ENCODE data around the gene CIZ1. TPM values are rescaled to one million over a fixed set of nuclear protein-coding genes. Genes with fewer than 3 reads are reported as not detected.
"Not testable (repeated sequence)": the region's sequence is repeated elsewhere in the genome, so short reads cannot be mapped to it uniquely, and the experiment has no call there.

CIZ1 gene
- total RNA-seq, 1 donor from 2014 or later = 69.4 TPM

DNA sequence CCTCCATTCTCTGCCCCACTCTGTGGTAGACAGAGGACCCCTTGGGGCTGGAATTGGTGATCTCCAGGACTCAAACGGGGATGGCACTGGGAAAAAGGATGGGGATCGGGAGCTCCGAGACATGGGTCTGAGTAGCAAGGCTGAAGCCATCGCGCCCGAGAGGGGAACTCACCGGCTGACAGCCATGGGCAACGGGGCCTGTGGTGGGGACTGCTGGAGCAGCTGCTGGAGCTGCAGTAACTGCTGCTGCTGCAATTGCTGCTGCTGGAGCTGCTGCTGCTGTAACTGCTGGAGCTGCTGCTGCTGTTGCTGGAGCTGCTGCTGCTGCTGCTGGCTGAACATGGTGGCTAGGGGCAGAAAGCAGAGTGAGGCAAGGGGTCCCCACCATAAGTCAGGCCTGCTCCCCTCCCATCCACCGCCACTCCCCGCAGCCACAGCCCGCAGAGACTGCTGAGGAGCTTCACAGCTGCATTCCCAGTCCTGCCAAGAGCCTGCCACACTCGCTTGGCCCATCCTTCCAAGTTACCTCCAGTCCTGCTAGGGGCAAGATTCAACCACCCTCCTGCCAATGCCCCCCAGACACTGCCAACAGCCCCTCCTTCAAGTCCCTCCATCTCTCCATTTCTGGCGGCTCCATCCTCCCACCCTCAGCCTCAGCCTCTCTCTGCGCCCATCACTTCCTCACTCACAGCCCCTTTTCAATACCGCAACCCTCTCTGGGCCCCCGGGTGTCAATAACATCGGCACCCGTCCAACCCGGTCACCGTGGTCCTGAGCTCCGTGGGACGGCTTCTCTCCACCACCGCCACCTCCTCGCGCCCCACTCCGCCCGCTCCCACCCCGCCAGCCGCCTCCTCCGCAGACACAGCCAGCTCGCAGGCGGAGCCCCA lies 611 bp downstream of the CIZ1 start:
- DNase-seq (ENCODE audit: extremely low read depth, low read depth, low spot score) = no peak

DNA sequence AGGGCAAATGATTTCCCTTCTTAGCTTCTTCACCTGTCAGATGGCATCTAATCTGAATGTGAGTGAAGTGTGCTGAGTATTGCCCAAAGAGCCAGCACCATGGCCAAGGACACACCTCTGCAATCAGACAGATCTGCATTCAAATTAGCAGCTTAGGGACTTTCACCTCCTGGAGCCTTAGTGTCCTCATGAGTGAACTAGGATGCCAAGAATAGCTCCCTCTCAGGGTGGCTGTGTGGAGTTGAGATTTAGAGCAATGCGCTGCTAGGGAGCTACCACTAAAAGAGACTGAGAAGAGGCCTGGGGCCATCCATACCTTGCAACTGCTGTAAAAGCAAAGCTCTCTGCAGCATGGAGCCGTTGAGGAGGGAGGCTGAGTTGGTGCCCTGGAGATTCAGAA lies 1.4 kb downstream of the CIZ1 start:
- DNase-seq (ENCODE audit: extremely low read depth, low read depth, low spot score) = no peak

DNA sequence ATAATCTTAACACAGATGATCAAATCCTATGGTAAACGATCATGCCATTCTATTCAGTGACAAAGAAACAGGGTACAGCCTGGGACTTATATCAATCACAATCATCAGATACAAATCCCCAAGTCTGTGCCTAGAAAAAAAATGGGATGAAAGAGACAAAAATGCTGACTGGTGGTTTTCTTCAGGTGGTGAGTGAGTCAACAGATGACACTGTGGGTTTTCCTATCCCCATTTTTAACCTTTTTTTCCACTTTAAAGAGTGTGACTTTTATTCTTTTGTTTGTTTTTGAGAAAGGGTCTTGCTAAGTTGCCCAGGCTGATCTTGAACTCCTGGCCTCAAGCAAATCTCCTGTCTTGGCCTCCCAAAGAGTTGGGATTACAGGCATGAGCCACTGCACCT lies 3.2 kb downstream of the CIZ1 start:
- no peak for DNase-seq (ENCODE audit: extremely low read depth, low read depth, low spot score)

DNA sequence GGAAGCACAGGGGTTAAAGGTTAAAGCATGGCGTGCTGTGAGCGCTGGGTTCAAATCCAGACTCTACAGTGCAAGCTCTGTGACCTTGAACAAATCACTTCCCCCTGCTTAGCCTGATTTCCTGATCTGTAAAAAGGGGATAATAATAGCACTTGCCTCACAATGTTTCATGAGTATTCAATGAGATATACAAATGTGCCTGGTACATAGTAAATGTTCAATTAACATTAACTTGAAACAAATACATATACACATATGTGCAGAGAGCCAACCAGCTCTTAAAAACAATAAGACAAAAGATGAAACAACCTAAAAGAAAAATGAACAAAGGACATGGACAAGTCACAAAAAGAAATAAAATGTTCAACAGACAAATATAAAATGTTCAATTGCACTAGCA lies 4.0 kb downstream of the CIZ1 start:
- DNase-seq (ENCODE audit: extremely low read depth, low read depth, low spot score) = no peak

DNA sequence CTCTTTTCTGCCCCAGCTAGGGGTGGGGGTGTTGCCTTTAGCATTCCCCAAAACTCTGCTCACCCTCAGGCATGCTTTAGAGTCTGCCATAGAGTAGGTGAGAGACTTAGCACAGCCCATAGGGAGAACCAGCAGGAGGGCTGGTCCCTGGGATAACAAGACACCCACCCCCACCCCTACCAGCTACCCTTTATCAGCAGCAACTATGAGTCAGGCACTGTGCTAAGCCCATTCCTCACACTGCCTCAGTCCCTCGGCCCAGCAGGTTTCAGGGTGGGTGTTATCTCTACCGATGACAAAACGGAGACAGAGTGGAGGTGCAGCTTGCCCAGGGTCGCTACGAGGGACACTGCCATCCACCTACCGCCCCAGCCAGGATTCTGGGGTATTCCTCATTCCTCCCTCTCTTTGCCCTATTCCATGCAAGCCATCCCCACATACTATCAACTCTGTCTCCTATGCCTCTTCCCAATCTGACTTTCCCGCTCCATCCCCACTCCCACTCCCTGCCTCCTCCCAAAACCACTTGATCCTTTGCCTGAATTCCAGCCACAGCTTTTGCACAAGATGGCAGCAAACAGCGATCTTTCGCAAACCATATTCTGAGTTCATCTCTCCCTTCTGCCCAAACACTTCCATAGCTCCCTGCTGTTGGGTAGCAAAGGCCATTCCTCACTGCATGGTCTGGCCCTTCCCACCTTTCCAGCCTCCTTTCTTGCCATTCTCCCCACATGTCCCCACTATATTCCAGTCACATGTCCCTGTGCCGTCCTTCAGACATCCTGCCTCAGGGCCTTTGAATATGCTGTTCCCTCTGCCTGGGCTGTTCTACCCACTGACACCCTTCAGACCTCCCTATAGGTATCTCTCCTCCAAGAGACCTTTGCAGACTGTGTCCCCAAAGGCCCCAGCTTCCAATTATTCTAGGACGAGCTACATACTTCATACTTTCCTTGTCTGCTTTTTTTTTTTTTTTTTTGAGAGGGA lies 5.1 kb downstream of the CIZ1 start:
- DNase-seq (ENCODE audit: extremely low read depth, low read depth, low spot score) = no peak

DNA sequence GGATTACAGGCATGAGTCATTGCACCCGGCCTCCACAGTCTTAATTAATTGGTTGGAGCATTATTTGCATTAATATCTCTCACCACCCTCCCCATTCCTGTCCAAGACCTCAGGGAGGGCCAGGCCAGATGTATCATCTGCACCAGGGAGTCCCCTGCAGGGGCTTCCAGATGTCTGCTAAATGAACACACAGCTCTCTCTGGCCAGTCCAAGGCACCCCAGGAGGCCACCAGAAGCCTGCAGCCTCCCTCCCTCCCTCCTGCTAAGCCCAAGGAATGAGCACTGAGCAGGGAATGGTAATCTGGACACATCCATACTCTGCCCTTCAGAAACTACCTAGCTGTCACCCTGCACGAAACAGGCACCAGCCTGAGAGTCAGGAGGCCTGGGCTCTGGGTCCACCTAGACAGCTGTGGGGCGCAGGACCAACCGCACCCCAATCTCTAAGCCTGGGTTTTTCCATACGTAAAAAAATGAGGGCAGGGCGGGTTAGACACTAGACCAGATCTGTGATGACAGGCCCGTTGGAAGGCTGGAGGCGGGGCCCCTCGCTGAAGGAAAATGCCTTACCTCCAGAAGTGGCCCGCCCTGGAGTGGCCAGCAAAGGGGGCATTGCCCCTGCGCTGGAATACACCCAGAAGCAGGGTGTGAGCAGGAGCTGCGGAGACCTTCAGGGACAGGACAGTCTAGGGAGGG lies 8.3 kb downstream of the CIZ1 start:
- DNase-seq (ENCODE audit: extremely low read depth, low read depth, low spot score) = no peak

DNA sequence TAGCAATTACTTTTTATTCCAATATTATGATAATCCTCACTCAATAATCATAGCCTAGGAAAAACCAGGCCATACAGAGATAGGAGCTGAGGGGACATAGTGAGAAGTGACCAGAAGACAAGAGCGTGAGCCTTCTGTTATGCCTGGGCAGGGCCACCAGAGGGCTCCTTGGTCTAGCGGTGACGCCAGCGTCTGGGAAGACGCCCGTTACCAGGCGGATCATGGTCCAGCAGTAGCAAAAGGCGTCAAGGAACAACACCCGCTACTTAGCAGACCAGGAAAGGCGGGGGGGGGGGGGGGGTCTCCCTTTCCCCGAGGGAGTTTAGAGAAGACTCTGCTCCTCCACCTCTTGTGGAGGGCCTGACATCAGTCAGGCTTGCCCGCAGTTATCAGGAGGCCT lies 9.9 kb downstream of the CIZ1 start:
- not testable (repeated sequence) for DNase-seq (ENCODE audit: extremely low read depth, low read depth, low spot score)

DNA sequence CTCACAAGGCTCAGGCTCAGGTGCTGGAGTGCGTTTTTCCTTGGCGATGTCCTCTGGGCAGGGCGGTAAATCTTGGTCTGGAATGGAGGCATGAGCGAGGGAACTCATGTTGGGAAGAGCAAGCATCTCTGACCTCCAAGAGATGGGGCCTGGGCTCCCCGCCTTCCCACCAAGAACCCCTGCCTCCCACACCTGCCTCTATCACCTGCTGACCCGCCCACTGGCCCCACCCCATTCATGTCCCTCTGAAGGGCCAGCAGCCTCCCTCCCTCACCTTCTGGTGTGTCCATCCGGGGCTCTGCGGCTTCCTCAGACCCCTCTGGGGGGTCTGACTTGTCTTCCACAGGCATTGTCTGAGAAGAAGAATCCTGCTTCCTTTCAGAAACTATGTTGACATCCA lies 10.9 kb downstream of the CIZ1 start:
- no peak for DNase-seq (ENCODE audit: extremely low read depth, low read depth, low spot score)

DNA sequence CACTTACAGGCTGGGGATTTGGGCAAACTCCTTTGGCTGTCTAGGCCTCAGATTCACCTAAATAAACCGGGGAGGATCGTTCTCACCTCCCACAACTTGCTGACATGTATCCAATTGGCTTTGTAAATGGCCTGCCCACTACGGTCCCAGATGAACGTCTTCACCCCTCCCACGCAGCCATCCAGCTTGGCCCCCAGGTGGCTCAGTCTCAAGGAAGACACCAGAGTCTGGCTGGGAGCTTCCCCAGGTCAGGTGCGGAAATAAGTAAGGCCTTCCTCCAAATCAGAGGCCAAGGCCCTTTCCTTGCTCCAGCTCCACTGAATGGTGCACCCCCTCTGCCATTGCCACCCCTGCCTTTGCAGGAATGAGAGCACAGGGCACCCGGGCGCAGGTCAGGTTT lies 11.4 kb downstream of the CIZ1 start:
- no peak for DNase-seq (ENCODE audit: extremely low read depth, low read depth, low spot score)

DNA sequence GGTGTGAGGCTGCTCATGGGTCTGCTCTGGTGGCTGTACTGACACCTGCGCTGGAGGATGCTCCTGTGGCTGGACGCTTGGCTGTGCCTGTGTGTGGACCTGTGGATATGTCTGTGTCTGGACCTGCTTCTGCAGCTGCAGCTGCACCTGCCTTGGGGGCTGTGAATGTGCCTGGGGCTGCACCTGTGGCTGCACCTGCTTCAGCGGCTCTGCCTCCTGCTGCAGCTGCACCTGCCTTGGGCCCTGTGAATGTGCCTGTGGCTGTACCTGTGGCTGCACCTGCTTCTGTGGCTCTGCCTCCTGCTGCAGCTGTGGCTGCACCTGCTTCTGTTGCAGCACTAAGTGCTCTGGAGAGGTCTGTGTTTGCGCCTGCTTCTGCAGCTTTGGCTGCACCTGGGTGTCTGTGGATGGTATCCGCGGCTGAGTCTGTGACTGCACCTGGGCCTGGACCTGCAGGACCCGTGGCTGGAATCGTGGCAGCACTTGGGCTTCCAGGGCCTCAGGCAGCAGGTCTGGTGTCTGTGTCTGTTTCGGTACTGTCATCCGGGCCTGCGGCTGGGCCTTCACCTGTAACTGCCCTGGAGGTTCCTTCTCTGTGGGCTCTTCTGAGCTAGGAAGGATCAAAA lies 12.5 kb downstream of the CIZ1 start:
- no peak for DNase-seq (ENCODE audit: extremely low read depth, low read depth, low spot score)

DNA sequence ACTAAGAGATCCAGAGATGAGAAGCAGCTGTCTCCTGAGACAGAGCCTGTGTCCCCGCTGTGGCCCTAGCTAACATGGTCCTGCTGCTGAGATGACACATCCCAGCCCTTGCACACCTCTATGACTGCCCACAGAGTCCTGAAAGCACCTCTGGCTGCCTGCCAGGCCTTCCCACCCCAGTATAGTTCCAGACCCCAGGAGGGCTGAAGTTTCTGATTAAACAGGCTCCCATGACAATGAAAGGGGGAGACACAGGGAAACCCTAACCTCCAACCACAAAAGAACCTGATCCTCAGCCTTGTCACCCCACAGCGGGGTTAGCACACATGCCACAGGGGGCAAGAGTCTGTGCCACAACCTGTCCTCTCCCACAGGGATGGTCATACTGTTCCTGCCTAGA lies 15.6 kb downstream of the CIZ1 start:
- no peak for DNase-seq (ENCODE audit: extremely low read depth, low read depth, low spot score)

DNA sequence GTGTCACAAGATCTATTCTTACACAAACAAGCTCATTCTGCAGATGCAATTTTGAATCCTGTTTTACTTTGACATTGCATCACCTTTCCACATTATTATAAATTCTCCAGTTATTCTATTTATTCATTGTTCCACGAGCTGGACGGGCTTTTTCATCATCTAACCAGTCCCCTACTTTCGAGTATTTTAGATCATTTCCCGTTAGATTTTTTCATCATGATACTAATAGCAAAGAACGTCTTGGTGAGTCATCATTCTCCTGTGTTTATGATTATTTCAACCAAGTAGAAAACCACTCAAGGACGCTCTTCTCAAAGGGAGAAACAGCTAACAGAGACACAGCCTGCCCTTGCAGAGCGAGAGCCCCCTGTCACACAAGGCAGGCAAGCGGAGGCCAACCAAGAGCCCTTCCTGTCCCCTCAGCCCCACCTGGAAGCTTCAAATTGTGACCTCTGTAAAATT lies 16.2 kb downstream of the CIZ1 start:
- no peak for DNase-seq (ENCODE audit: extremely low read depth, low read depth, low spot score)

DNA sequence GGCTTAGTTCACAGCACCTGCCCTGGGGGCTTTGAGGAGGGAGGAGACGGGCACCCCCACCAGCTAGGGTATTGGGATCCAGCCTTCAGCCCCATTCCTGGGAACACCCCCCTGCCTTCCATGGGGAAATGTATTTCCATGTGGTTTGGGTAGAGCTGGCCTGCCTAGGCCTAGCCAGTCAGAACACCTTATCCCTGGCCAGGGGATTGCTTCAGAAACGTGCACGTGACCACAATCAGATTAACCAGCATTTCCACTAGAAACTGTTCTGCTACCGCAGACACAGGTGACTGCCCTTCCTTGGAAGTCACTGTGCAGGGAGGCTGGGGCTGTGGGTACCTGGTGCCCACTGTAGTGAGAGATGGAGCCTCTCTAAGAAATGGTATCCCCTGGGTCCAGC lies 17.3 kb downstream of the CIZ1 start:
- DNase-seq (ENCODE audit: extremely low read depth, low read depth, low spot score) = no peak

DNA sequence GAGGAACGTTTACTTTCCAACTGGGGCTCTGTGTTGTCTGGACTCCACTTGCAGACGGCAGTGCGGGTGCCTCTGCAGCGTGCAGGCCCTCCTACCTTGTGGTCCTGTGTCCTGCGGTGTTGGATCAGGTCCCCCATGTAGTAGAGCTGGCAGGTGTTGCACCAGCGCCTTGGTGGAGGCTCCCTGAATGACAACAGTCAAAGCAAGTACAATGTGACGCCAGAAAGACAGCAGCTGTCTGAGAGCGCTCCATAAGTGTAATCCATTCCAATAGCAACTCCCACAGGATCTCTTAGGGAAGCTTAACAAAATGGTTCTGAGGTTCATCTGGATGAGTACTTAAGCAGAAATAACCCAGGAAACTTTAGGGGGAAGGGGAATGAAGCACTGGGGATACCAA lies 21.4 kb downstream of the CIZ1 start:
- DNase-seq (ENCODE audit: extremely low read depth, low read depth, low spot score) = no peak

DNA sequence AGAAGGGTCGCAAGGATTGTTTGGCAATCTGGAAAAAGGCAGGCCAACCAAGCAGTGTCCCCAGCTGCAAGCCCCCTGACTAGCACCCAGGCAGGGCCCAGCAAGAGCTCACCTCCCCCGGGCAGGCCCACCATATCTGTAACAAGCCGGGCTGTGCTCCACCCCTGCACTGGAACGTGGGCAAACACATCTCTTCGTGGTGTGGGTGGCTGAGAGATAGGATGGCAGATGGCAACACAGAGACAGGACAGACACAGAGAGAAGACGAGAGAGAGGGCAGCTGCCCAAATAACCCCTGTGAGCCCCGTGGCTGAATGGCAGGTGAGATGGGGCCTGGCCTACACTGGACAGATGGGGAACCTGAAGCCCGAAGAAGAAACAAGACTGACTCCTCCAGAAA lies 21.9 kb downstream of the CIZ1 start:
- no peak for DNase-seq (ENCODE audit: extremely low read depth, low read depth, low spot score)

DNA sequence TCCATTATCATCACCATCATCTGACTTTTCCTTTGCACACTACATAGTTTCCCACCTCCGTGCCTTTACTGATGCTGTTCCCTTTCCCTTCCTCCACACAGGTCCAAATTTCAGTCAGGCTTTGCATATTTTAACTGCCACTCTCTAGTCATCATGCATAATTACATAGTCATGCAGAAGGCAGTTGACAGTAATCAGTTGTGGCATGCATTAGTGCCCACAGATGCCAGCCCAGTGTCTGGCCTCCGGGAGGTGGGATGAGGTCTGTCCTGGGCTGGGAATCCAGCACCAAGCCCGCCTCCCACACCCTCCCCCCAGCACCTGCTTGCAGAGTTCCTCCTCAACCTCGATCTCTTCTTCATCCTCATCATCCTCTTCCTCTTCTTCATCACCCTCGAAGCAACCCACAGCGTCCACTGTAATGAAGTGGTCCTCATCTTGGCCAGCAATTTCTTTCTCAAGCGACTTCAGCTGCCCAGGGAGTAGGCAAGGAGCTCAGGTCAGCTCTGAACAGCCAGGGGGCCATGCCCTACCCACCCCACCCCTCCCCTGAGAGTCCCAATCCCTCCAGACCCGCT lies 22.6 kb downstream of the CIZ1 start:
- DNase-seq (ENCODE audit: extremely low read depth, low read depth, low spot score) = no peak

DNA sequence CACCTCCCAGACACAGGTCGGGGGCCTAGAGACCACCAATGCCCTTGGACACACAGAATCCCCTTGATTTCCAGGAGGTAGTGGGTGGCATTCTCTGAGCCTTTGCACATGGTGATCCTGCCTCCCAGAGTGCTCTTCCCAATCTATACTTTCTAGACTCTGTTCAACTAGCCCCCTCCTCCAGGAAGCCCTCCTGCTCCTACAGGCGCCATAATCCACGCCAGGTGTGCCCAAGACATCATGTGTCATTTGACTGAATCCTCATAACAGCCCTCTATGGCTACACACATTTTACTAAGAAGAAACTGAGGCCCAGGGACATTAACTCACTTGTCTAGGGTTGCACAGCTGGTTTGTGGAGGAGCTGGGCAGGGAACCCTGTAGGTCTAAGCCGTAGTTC lies 24.2 kb downstream of the CIZ1 start:
- DNase-seq (ENCODE audit: extremely low read depth, low read depth, low spot score) = no peak

DNA sequence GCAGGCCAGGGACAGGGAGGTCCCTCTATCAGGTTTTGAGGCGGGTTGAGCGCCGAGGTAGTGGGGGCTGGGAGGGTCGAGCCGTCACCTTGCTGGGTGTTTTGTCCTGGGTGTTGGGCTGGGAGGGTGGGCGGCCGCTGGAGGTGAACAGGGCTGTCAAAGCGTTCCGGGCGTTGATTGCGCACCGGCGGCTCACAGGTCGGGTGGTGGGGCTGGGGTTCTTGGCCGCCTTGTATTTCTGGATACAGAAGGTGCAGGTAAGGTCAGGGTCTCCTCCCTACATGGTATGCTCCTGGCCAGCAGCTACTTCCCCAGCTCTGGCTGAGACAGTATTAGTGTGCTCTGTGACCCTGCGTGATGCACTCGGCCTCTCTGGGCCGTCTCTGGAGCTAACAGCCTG lies 25.2 kb downstream of the CIZ1 start:
- no peak for DNase-seq (ENCODE audit: extremely low read depth, low read depth, low spot score)

DNA sequence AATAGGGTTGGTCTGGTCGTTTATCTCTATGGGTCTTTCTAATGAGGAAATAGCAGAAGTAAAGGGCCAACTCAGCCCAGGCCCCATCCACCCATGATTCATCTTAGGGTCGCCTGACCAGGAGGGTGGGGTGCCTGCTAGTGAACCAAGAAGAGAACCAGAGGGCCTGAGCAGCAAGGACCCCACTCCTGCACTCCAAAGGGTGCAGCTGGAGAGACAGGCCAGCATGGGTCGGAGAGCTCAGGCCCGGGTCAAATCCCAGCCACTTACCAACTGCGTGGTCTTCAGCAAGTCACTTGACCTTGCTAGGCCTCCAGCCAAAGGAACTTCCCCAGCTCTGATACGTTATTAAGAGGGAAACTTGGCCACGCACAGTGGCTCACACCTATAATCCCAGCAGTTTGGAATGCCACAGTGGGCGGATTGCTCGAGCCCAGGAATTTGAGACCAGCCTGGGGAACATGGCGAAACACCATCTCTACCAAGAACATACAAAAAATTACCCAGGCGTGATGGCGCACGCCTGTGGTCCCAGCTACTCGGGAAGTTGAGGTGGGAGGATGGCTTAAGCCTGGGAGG lies 27.0 kb downstream of the CIZ1 start:
- DNase-seq (ENCODE audit: extremely low read depth, low read depth, low spot score) = no peak
